ENCODE measurements around the gene CDCA7.

The CDCA7 gene

DNA sequence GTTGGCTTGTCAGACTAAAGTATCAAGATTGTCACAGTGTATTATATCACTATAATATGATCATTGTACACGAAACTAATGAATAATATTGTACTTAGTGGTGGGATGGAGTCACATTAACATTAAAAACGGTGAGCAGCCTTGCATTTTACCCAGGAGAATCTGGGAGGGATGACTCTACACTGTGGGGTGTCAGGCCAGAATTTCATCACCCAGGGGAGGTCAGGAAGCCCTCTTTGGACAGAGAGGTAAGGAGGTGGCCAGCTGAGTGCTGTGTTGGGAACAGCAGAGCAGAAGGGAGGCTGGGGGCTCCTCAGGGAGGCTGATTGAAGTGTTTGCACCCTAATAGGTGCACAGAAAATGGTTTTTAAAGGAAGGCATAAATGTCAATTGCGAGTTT is 33.0 kb downstream of the CDCA7 start:
- no peak overlapping the region for H3K4me3 Mint-ChIP-seq
- no peaks in the 10 kb centered on the region for H3K36me3 Mint-ChIP-seq
- no peak for ATAC-seq
- H3K9me3 Mint-ChIP-seq, result peaks cover 3% of the 10 kb centered on the region
- no peaks in the 10 kb centered on the region for H3K4me1 Mint-ChIP-seq
- no peak overlapping the region for H3K27ac Mint-ChIP-seq
- no peaks in the 10 kb centered on the region for H3K27me3 Mint-ChIP-seq

- H3K27ac Mint-ChIP-seq, result no peak overlapping the region
- H3K4me1 Mint-ChIP-seq, result no peaks in the 10 kb centered on the region
- H3K36me3 Mint-ChIP-seq, result no peaks in the 10 kb centered on the region
- peaks cover 2% of the 10 kb centered on the region for H3K9me3 Mint-ChIP-seq
- no peaks in the 10 kb centered on the region for H3K27me3 Mint-ChIP-seq
- H3K4me3 Mint-ChIP-seq, result no peak overlapping the region
- ATAC-seq, result no peak
These were observed 34.1 kb downstream of the CDCA7 start for GRCh38 chr2:173388795-173389194.

DNA sequence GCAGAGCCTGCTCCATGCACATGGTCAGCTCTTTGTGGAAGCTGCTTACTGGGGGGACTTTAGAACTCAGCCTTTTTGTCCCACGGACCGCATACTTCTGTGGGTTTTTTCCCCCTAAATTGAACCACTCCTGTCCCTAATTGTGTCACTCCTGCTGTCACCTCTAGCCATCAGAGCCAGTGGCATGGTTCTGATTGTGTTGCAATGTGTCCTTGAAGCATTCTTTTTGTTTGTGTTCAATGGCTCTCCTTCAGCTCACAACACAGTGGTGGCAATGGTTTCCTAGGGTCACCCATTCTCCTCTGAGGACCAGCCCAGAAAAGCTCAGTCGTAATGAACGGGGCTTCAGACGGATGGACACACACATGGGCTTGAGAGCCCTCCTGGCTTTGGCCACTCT is 35.4 kb downstream of the CDCA7 start:
- no peak for ATAC-seq
- Mint-ChIP-seq H3K27ac (no peak overlapping the region), H3K4me3 (no peak overlapping the region), H3K9me3 (no peaks in the 10 kb centered on the region), H3K27me3 (peaks cover 11% of the 10 kb centered on the region), H3K36me3 (no peaks in the 10 kb centered on the region), H3K4me1 (no peaks in the 10 kb centered on the region)

GRCh38 chr2:173392731-173393130 is 38.1 kb downstream of the CDCA7 start:
- no peak overlapping the region for H3K4me3 Mint-ChIP-seq
- no peak for ATAC-seq
- no peaks in the 10 kb centered on the region for H3K4me1 Mint-ChIP-seq
- H3K36me3 Mint-ChIP-seq, result no peaks in the 10 kb centered on the region
- H3K27me3 Mint-ChIP-seq, result peaks cover 34% of the 10 kb centered on the region
- no peaks in the 10 kb centered on the region for H3K9me3 Mint-ChIP-seq
- no peak overlapping the region for H3K27ac Mint-ChIP-seq

DNA sequence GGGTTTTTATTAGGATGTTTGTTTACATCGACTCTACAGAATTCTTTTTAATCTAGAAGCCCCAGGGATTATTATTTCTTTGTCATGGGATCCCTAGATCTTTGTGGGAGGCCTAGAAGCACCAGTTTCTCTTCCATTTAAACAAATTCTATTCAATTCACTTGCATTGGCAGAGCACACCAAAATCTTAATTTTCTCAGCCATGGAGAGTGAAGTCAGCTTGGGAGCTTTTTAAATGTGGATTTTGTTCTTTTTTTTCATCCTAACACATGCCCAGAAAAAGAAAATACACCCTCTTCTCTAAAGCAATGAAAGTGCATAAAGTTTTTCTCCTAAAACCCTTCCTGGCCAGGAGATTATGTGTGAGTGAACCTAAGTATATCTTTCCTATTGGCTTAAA is 38.5 kb downstream of the CDCA7 start:
- no peak for ATAC-seq
- no peak overlapping the region for H3K4me3 Mint-ChIP-seq
- H3K27me3 Mint-ChIP-seq, result peaks cover 38% of the 10 kb centered on the region
- H3K9me3 Mint-ChIP-seq, result no peaks in the 10 kb centered on the region
- no peak overlapping the region for H3K27ac Mint-ChIP-seq
- no peaks in the 10 kb centered on the region for H3K4me1 Mint-ChIP-seq
- H3K36me3 Mint-ChIP-seq, result no peaks in the 10 kb centered on the region

GRCh38 chr2:173393636-173394035 is 39.0 kb downstream of the CDCA7 start:
- Mint-ChIP-seq H3K36me3 (no peaks in the 10 kb centered on the region), H3K4me3 (no peak overlapping the region), H3K9me3 (no peaks in the 10 kb centered on the region), H3K27me3 (peaks cover 43% of the 10 kb centered on the region), H3K27ac (no peak overlapping the region), H3K4me1 (no peaks in the 10 kb centered on the region)
- no peak for ATAC-seq

GRCh38 chr2:173394091-173394974 is 39.7 kb downstream of the CDCA7 start:
- no peaks in the 10 kb centered on the region for H3K9me3 Mint-ChIP-seq
- no peaks in the 10 kb centered on the region for H3K36me3 Mint-ChIP-seq
- no peak overlapping the region for H3K27ac Mint-ChIP-seq
- peaks cover 49% of the 10 kb centered on the region for H3K27me3 Mint-ChIP-seq
- no peaks in the 10 kb centered on the region for H3K4me1 Mint-ChIP-seq
- no peak for ATAC-seq
- H3K4me3 Mint-ChIP-seq, result no peak overlapping the region

DNA sequence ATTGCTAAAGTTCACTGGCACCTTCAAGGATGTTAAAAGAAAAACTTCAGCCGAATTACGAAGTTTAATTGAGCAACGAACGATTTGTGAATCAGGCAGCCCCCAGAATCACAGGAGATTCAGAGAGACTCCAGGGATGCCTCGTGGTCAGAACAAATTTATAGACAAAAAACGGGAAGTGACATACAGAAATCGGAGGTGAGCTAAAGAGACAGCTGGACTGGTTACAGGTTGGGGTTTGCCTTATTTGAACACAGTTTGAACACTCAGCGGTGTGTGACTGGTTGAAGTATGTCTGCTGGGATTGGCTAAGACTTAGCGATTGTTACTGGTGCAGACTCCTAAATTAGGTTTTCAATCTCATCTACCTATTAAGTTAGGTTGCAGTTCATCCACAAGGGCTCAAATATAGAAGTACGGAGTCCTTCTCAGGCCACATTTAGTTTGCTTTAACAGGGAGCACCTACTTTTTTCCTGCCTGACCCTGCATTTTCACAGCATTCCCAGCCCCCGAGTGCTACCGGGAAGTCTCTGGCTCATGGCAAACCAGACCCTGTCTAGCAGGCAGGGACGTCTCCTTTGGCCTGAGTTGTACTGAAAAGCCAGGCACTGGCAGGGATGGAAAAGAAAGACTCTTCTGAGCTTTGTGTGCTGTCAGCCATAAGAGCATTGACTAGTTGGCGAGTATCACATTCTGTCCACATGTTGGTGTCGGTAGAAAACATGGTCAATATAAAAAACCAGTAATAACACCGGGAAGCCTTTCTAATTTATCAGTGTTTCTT is 41.1 kb downstream of the CDCA7 start:
- Mint-ChIP-seq H3K4me3 (no peak overlapping the region), H3K27me3 (peaks cover 63% of the 10 kb centered on the region), H3K9me3 (no peaks in the 10 kb centered on the region), H3K27ac (no peak overlapping the region), H3K36me3 (no peaks in the 10 kb centered on the region), H3K4me1 (no peaks in the 10 kb centered on the region)
- ATAC-seq, result no peak

- Mint-ChIP-seq H3K4me1 (peaks cover 5% of the 10 kb centered on the region), H3K27me3 (peaks cover 81% of the 10 kb centered on the region), H3K9me3 (no peaks in the 10 kb centered on the region), H3K36me3 (no peaks in the 10 kb centered on the region), H3K4me3 (no peak overlapping the region), H3K27ac (no peak overlapping the region)
- ATAC-seq, result no peak
These were observed 42.9 kb downstream of the CDCA7 start for GRCh38 chr2:173397539-173397938.

GRCh38 chr2:173399229-173399628 is 44.6 kb downstream of the CDCA7 start:
- Mint-ChIP-seq H3K4me3 (no peak overlapping the region), H3K27me3 (peaks cover 95% of the 10 kb centered on the region), H3K27ac (no peak overlapping the region)

DNA sequence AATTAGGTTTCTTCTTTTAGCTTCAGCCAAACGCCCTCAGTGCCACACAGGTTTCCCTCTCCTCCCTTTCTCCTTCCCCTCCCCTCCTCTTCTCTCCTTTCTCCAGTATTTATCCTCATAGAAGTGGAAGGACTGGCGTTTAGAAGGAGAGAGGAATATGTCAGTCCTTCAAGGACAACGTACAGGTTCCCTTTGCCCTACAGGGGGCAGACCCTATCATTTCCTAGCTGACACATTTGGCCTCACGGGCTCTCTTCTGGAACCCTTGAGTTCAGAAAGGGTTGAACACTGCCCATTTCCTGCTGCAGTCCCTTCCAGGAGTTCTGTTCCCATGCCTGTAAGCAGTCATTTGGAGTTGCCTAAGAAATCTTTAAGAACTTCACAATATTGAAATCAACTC is 46.1 kb downstream of the CDCA7 start:
- ATAC-seq, result no peak
- no peak overlapping the region for H3K27ac Mint-ChIP-seq

More at GRCh38 chr2:173399229-173399628, 44.6 kb downstream of the CDCA7 start:
- no peak for ATAC-seq
- Mint-ChIP-seq H3K36me3 (no peaks in the 10 kb centered on the region), H3K4me1 (peaks cover 8% of the 10 kb centered on the region), H3K9me3 (no peaks in the 10 kb centered on the region)

GRCh38 chr2:173401716-173402326 is 47.1 kb downstream of the CDCA7 start:
- Mint-ChIP-seq H3K27me3 (peaks cover 90% of the 10 kb centered on the region), H3K27ac (no peak overlapping the region), H3K9me3 (no peaks in the 10 kb centered on the region), H3K36me3 (no peaks in the 10 kb centered on the region), H3K4me3 (no peak overlapping the region), H3K4me1 (peaks cover 8% of the 10 kb centered on the region)
- no peak for ATAC-seq

More for the DNA sequence above, 46.1 kb downstream of the CDCA7 start:
- no peak overlapping the region for H3K4me3 Mint-ChIP-seq
- H3K9me3 Mint-ChIP-seq, result no peaks in the 10 kb centered on the region
- no peaks in the 10 kb centered on the region for H3K36me3 Mint-ChIP-seq
- H3K27me3 Mint-ChIP-seq, result peaks cover 97% of the 10 kb centered on the region
- H3K4me1 Mint-ChIP-seq, result peaks cover 8% of the 10 kb centered on the region

DNA sequence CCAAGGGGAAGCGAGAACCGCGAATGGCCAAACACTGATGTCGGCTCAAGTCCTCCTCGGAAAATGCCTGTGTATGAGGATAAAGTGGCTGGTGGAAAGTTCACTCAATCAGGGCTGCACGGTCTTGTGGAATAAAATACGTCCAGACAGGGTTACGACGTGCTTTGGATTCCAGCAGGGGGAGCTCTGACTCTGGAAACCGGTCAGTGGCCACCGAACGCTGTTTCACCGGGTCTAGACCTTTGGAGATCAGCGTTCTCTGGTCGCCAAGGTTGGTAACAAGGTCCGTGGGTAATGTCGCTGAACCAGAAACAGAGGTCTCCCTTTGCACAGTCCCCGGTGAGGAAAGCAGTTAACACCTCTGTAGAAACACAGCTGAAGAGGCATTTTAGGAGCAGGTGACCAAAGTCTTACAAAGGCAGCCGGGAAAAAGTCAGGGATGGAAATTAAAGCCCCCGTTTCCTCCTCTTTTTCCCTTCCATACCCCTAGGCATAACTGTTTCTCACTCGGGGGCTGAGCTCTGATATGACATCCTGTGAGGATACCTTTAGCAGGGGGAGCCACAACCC is 47.8 kb downstream of the CDCA7 start:
- peaks cover 88% of the 10 kb centered on the region for H3K27me3 Mint-ChIP-seq
- H3K9me3 Mint-ChIP-seq, result no peaks in the 10 kb centered on the region
- no peaks in the 10 kb centered on the region for H3K36me3 Mint-ChIP-seq
- peaks cover 8% of the 10 kb centered on the region for H3K4me1 Mint-ChIP-seq
- peak; percentile 88 for ATAC-seq
- no peak overlapping the region for H3K27ac Mint-ChIP-seq
- no peak overlapping the region for H3K4me3 Mint-ChIP-seq

DNA sequence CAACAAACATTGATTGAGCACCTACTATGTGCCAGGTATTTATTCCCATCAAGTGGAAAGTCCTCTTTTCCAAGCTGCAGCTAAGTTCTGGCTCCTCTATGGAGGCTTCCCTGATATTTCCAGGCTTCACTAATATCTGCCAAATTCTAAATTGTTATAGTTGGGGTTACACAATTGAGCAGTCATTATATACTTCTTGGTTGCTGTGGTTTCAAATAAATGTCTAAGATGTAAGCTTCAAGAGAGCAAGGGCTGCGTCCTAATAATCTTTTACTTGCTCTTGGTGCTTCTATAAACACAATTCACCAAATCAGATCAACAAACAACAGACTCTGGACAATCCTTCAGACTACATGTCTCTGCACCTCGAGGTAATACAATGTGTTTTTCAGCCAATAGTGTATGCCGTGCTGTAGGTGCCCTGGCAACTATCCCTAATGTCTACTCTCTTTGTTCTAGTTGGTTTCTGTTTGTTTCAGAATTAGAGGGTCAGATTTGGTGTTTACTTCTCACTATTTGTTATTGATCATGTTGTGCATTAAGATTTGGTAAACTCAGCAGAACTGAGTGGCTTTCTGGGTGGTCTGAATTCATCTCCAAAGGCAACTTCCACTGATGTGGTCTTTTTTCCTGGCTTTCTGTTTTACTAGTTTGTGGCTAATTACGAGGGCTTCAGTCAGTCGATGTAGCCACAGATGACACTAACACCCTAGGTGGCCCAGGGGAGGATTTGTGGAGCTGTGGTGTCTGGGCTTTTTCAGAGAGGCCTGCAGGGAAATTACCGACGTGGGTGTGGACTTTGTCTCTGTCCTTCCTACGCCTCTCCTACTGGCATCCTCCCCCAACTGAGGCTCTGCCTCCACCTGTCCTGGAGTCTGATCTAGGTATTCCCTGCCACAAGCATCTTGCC is 50.4 kb downstream of the CDCA7 start:
- Mint-ChIP-seq H3K4me3 (no peak overlapping the region), H3K9me3 (no peaks in the 10 kb centered on the region), H3K27me3 (peaks cover 65% of the 10 kb centered on the region), H3K36me3 (no peaks in the 10 kb centered on the region), H3K4me1 (peaks cover 8% of the 10 kb centered on the region), H3K27ac (no peak overlapping the region)
- no peak for ATAC-seq
